Measurements from ENCODE around the gene CASK.

- TF ChIP-seq POLR2A (conservative IDR thresholded peaks at IDR 0.05): no peak
- TF ChIP-seq SIN3A (IDR thresholded peaks at IDR 0.05; ENCODE audit: borderline replicate concordance in 2 of 2, control insufficient read depth in 1 of 2, low read depth in 2 of 2, low read length in 2 of 2): no peak
- TF ChIP-seq ZKSCAN8 (CRISPR knock-in tag; IDR thresholded peaks at IDR 0.05): 0 out of 2 replicates have a peak, but pooled peaks have one; percentile 35
- no peak for TF ChIP-seq KLF1 (tag; IDR thresholded peaks at IDR 0.05)
- no peak for TF ChIP-seq ZNF124 (CRISPR knock-in tag; IDR thresholded peaks at IDR 0.05)
- no peak for TF ChIP-seq EZH2 (IDR thresholded peaks at IDR 0.05; ENCODE audit: borderline replicate concordance, low read depth, low read length)
- no peak for TF ChIP-seq CTCF (IDR thresholded peaks at IDR 0.05 in 2 of 3, conservative IDR thresholded peaks at IDR 0.05 in 1 of 3; ENCODE audit: insufficient read depth in 2 of 3, low read depth in 1 of 3, low read length in 3 of 3)
- peak; percentile 82 for TF ChIP-seq NCOR1 (IDR thresholded peaks at IDR 0.05)
- TF ChIP-seq MYBL2 (IDR thresholded peaks at IDR 0.05; ENCODE audit: low read depth): no peak
- no peak for TF ChIP-seq MYBL2 (CRISPR knock-in tag; IDR thresholded peaks at IDR 0.05; ENCODE audit: borderline replicate concordance)
- no peak for TF ChIP-seq ZNF444 (CRISPR knock-in tag; IDR thresholded peaks at IDR 0.05)
These were observed 32.7 kb upstream of the CASK start for GRCh38 chrX:41956027-41956426.
